NCI-H2171 (cell line): Measurements from ENCODE around the gene RALGAPA2.

Experiments used
- DNase-seq: peaks from one replicate; lab custom pipeline; 2025; lab: John Stamatoyannopoulos, UW

Gene RALGAPA2

DNA sequence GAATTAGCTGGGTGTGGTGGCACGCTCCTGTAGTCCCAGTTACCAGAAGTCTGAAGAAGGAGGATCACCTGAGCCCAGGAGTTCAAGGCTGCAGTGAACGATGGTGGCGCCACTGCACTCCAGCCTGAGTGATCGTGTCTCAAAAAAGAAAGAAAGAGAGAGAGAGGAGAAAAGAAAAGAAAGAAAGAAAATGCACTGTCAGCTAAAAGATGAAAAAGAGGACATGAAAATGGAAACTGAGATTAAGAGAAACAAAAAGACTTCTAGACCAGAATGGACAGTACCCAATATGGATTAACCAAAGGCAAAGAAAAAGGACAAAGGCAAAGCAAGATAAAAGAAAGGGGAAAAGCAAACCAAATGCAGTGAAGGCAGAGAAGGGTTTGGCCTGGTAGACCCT lies 9.0 kb upstream of the RALGAPA2 start:
- no peak for DNase-seq

DNA sequence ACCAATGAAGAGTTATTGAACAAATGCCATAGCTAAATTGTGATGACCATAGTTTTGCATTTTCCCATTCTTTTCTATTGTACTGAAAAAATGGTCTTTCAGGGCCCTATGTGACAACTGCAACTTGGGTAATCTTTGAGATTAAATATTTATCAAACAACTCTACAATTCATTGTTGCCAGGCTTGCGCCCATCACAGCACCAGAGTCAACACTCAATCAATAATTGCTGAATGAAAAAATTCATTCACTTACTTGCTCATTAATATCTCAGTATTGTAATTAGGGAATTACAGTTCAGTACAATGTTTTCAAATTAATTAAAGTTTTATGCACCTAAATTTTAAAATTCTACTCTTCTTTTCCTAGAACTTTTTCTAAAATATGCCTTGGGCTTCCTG lies 7.7 kb upstream of the RALGAPA2 start:
- no peak for DNase-seq

DNA sequence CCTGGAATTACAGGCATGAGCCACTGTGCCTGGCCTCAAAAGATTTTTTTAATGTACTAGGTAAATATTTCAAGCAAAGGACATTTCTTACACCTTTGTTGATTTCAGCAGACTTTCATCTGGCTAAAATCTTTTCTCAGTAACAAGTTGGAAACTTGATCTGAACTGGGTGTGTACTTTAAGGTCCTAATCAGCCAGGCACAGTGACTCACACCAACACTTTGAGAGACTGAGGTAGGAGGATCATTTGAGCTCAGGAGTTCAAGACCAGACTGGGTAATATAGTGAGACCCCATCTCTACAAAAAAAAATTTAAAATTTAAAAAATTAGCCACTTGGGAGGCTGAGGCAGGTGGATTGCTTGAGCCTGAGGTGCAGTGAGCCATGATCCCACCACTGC lies 7.0 kb upstream of the RALGAPA2 start:
- no peak for DNase-seq

DNA sequence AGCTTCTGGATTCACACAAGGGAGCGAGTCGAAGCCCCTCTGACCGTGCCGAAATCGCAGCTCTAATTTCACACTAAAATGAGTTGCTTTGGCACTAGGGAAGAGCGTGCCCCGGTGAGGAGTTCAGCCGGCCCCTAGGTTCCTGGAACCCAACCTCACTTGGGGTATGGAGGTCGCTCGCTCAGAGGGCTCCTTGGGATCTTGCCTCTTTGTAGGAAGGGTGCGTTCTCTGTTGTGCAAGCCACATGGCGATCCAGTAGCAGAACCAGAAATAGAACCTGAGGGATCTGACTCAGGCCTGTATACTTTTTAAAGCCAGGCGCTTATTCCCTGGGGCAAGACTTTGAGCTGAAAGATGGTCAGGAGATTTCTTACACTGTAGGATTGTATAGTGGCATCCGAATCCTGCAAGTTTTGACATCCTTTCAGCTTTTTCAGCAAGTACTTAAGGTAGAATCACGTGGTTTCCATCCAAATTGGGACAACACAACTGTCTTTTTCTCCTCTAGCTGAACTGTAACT lies 861 bp upstream of the RALGAPA2 start:
- DNase-seq: no peak

DNA sequence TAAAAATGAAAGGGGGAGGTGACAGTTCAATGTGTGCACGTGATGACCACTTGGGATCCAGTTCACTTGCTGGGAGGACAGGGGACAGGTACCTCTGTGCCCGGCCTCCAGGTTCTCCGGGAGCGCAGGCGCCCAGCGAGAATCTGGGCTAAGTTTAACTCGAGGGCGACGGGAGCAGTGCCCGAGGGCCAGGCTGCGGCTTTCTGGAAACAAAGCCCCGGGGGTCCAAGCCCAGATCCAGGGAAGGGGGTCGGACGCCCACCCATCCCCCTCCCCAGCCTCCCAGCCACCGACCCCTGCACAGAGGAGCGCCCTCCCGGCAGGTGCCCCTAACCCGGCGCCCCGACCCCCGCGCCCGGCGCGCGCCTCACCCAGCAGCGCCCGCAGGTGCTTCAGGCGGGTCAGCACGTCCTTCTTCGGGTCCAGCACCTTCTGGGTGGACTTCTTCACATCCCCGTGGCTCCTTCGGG lies 405 bp downstream of the RALGAPA2 start:
- peak; percentile 18 for DNase-seq

DNA sequence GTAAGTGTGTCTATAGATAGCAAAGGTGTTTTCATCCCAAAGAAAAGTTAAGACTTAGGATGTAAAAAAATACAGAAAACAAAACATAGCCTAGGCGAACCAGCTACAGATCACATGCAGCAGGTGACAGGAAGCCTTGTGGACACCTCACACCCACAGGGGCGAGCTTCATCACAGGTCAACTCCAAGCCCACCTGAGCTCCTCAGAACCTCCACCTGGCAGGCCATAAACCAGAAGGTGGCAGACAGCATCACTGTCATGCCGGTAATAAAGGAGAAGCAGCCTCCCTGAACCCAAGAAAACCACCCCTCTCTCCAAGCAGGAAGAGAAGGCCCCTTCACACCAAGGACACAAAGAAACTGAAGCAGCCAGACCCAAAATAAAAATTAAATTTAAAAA lies 1.0 kb downstream of the RALGAPA2 start:
- no peak for DNase-seq

DNA sequence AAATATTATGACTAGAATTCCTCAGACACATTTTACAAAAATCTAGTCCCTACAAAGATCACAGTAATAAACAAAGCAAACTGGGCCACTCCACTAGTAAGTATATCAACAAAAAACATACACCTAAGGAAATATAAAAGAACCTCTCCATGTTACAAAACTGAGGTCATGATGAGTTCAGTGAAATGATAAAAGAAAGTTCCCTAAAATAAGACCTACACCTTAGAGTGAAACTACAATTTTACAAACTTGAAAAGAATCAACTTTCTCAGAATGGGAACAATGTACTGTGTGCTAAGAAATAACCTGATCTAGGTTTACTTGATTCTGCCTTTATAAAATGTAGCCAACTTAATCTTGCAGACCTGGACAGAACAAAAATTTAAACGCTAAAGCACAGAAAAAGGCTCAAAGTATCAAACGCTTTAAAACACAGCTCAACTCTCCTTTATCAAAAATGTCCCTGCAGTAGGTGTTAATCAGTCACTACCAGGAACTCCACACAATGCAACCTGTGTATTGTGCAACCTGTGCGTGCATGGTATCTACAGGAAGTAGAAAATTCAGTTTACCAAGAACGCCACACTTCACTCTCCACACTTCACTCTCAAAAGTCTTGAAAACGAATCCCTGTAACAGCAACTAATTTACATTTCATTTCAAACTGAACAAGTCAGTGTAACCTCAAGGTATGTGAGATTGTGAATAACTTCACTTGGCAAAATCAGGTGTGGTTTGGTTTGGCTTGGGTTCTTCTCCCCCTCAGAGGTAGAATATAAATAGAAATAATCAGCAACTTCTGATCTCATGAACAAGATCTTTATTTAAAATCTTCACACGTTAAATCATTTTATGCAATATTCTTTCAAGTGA lies 1.8 kb downstream of the RALGAPA2 start:
- DNase-seq: no peak

DNA sequence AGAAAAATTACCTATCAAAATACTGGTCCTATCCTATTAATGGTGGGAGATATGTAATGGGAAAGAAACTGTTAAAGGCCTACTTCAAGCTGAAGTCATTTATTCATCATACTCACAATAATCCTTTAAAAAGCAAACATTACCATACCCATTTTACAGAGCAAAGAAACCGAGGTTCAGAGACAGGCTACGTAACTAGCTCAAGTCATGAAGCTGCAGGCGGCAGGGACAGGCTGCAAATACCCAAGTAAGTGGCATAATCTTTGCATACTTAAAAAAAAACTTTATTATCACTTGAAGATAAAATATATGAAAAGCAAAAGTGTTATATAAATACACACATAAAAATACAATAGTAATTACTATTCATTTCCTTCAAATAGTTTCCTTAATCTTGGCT lies 2.6 kb downstream of the RALGAPA2 start:
- DNase-seq: no peak

DNA sequence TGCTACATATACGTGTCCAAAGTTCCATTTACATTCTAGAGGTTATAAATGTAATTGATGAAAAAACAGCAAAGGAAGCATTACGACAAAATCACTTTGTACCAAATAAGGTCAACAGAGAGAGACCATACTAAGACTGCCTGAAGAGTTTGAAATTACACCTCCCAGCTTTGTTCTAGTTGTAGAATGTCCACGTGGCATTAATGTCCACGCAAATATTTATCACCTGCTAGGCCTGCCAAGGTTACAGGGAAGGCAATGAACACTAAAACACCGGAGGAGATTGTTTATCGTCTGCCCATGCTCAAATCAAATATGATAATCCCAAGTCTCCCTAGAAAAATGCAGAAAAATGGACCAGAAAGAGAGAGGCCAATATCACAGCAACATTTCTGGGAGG lies 6.2 kb downstream of the RALGAPA2 start:
- no peak for DNase-seq

DNA sequence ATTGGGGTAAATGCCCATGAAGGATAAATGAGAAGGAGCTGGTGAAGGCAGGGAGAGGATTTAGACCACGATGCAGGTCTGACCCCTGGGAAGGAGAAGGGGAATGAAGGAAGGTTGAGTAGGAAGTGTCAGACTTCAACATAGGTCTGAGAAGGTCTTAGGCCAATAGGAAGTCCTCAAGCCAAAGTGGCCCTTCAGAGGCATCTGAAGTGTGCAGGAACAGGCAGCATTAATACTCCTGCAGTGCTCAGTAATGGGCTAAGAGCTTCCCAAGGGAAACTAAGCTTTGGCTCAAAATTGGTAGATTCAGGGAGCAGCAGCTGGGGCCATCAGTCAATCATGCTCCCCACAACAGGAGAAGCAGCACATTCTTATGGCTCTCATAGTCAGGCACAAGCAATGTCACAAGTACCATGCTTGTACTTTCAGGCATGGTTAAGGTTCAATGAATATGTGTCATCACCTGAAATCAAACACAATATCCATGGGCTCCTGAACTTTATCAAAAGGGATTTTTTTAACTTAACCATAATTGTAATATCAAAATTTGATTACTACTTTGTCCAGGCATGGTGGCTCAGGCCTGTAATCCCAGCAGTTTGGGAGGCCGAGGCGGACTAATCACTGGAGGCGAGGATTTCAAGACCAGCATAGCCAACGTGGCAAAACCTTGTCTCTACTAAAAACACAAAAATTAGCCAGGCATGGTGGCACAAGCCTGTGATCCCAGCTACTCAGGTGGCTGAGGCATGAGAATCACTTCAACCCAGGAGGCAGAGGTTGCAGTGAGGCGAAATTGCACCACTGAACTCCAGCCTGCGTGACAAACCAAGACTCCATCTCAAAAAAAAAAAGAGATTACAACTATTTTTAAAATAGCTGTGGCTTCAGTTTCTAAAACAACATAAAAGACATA lies 9.9 kb downstream of the RALGAPA2 start:
- no peak for DNase-seq

DNA sequence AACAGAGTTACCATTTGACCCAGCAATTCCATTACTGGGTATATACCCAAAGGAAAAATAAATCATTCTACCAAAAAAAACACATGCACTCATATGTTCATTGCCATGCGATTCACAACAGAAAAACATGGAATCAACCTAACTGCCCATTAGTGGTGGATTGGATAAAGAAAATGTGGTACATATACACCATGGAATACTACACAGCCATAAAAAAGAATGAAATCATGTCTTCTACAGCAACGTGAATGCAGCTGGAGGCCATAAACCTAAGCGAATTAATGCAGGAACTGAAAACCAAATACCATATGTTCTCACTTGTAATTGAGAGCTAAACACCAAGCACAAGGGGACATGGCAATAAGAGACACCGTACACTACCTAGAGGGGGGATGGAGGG lies 12.5 kb downstream of the RALGAPA2 start:
- DNase-seq: no peak

DNA sequence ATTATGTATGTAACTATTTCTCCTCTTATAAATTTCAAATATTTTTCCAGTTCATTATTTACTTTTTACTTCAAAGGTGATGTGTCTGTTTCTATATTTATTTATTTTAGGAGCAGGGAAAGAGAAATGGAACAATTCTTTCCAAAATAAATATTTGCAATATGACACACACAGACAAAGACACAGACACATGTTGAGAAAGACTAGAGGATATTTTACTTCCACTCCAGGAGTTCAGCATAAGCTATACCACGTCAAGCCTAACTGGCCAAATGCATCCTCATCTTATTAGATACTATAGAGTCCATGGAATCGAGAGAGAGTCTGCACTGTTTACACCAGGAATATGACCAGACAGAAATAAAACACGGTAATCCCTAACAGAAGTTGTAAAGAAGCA lies 13.3 kb downstream of the RALGAPA2 start:
- DNase-seq: no peak

DNA sequence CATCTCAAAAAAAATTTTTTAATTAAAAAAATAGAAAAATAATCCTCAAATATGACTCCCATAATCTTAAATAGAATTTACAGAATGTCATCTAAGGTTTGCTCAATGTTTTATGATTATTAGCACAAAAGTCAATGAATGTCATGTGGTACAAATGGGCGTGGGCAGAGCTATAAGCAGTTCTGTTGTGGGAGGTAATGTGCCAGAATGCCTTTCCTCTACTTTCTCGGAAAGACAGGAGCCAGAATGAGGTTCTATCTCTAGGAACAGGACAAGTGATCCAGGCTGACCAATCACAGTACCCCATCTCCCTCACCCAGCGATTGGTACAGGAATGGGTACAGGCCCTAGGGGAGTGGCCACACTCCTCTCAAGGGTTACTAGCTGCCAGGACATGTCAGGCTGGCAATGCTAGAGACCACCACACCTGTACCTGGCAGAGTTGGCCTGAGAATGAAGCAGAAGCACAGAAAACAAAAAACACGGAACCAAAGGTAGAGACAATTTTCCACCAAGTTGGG lies 15.1 kb downstream of the RALGAPA2 start:
- no peak for DNase-seq

DNA sequence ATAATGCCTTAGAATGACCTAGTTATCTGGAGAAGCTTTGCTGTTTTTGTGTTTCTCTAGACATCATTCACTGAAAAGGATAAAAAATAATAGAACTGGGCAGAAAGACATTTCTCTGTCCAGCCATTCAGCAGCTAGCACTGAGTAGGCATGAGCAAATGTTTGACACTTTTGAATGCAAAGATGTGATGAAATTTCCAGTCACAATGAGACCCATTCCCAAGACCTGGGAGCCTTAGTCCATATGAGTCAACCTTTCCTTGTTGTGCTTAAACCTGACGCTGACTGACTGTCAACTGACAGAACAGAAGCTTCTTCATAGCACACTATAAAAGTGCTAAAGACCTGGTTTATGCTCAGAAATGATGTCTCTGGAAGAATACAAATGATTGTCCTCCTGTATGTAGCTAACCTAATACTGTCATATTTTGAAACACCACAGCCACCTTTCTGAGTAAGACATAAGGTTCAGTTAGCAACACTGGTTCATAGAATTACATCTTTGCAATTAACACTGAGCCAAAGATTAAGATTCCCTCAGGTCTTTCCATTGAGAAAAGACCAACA lies 17.1 kb downstream of the RALGAPA2 start:
- no peak for DNase-seq

DNA sequence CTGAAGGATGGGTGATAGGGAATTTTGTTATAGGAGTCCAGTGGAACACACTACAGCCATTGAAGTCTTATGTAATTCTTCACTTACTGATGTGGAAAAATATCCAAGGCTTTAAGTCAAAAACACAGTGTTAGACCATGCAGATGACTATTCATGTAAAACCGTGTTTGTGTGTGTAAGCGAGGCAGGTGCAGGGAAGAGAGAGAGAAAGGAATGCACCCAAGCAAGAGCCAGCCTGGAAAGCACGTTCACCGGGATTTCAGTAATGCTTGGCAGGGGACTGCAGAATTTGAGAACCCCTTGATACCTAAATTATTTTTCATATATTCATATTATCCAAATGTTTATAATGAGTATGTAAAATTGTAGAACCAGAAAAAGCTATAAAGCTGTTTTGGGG lies 17.9 kb downstream of the RALGAPA2 start:
- no peak for DNase-seq

DNA sequence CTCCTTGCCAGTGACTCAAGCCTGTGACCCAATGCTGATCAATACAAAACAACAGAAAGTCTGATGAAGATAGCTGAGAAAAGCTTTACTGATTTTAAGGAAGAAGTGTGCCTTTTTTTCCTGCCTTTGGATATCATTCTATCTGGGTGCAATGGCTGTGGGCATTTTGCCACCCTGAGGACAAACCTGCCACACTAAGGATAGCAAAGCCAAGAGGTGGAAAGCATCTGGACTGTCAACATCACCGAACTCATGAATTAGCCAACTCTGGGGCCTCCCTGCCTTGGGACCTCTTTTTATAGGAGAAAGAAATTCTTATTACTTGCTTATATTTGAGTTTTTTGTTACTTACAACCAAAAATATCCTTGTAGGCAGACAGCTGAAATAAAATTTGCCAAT lies 19.9 kb downstream of the RALGAPA2 start:
- DNase-seq: no peak

DNA sequence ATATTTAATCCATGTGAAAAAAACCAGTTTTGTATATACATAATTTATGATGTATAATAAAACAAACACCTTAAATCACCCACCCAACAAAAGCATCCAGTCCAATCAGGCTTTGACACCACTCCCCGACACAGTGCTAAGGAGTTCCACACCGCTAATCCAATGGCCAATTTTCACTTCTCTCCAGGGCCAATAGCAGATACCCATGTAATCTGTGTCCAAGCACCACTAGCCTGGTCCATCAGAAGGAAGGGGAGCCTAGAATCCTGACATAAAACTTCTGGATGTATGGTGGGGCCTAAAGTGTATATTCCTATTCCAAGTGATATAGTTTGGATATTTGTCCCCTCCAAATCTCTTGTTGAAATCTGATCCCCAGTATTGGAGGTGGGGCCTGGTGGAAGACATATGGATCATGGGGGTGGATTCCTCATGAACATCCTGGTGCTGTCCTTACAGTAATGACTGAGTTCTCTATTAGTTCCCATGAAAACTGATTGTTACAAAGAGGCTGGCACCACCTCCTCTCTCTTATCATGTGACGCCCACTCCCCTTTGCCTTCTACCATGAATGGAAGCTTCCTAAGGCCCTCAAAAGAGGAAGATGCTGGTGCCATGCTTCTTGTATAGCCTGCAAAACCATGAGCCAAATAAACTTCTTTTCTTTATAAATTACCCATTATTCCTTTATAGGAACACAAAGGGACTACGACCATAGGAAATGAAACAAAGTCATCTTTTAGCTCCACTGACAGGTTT lies 20.8 kb downstream of the RALGAPA2 start:
- DNase-seq: no peak

DNA sequence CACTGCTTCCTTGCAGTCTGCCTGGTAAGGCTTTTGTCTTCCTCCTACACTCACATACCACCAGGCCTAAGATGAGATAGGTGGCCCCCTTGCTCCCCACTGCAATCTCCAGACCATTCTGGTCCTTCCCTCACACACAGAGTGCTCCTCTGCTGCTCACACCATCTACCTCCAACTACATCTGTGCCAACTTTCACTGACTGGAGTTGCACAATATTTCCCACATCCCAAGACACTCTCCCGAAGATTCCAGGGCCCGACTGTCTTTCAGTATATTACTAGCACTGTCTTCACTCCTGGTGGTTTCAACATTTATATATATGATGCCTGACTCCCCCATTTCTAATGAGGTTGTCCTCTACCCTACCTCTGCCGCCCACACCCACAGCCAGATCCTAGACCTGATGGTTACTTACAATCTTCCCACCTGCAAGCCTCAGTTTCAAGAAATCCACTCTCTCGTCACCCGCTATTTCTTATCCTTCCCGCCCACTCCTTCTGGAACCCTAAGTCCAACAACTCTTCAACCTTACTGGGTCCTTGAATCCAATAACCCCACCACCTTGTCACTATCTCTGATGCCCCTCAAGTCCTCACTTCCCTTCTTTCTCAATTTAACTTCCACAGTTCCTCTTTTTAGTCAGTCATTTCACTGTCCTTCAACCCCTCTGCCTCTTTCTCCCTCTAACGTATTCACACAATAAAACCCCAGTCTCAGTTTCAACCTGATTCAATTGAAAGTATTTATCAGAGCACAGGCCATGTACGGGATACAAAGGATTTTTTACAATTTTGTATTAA lies 21.6 kb downstream of the RALGAPA2 start:
- DNase-seq: no peak

DNA sequence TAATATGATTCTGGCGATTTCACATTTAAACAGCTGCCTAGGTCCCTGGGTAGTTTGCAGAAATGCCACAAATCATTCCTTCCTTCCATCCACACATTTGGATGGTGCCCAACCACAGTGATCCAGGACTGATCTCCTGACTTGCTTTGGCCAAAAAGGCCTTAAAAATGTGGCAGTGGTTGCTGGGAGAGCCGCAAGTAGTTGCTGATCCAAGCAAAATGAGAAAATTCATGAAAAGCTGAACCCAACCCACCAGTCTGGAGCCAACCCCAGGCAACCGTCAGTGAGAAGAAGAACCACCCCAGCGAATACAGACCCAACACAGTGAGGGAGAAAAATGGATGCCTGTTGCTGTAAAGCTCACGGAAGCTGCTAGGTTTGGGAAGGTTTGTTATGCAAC lies 25.1 kb downstream of the RALGAPA2 start:
- DNase-seq: no peak

DNA sequence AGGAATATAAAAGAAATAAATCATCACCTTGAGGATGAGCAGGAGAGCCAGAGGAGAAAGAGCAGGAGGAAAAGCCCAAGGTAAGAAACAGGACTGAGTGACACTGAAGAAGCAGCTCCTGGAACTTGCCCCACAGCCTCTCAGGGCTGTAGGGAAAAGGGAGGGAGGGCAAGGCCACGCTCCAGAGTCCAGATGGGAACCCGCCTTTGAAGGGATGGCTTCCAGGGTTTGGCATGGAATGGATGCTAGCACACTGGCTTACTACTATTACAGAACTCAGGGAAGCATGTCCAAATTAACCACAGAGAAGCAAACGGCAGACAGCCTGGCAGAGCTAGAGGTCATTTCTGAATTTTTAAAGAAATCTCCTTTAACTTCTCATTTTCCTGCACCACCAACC lies 26.8 kb downstream of the RALGAPA2 start:
- DNase-seq: no peak
